HepG2 (cell line): ENCODE measurements around the gene BBOF1. TPM values are rescaled to one million over a fixed set of nuclear protein-coding genes. Genes with fewer than 3 reads are reported as not detected.

Experiments
- ARNTL ChIP-seq: sonication (generic); formaldehyde crosslinking; IDR thresholded peaks from 2 replicates; pipeline ENCODE4 v1.4.0; 2020; ENCODE audit warnings: mild to moderate bottlenecking, missing genetic modification reagents
- CCDC6 ChIP-seq: sonication (generic); formaldehyde crosslinking; IDR thresholded peaks from 2 replicates; pipeline ENCODE4 v1.8.1; 2022; ENCODE audit warnings: mild to moderate bottlenecking, missing genetic modification reagents, moderate library complexity
- DMAP1 ChIP-seq: IDR thresholded peaks from 2 replicates; pipeline ENCODE4 v1.6.1; 2016
- ELF4 ChIP-seq: sonication (generic); formaldehyde crosslinking; IDR thresholded peaks from 2 replicates; pipeline ENCODE4 v1.5.0; 2020; ENCODE audit warnings: missing genetic modification reagents, mild to moderate bottlenecking, moderate library complexity, borderline replicate concordance
- EP300 ChIP-seq, 3 experiments: sonication (generic) in 1 of 3; formaldehyde crosslinking in 1 of 3; IDR thresholded peaks; 2 replicates each; pipeline versions ENCODE4 v1.5.1 to v1.6.1; 2011 to 2020; ENCODE audit warnings: low read depth in 2 of 3, low read length in 2 of 3, borderline replicate concordance in 1 of 3, improper control_type of control experiment in 1 of 3, mild to moderate bottlenecking in 1 of 3, missing genetic modification reagents in 1 of 3, moderate library complexity in 1 of 3
- HOXD1 ChIP-seq: sonication (generic); formaldehyde crosslinking; IDR thresholded peaks from 2 replicates; pipeline ENCODE4 v1.5.0; 2020; ENCODE audit warnings: missing genetic modification reagents
- MTF1 ChIP-seq: sonication (generic); formaldehyde crosslinking; IDR thresholded peaks from 2 replicates; pipeline ENCODE4 v1.5.0; 2020; ENCODE audit warnings: missing genetic modification reagents
- RARA ChIP-seq: IDR thresholded peaks from 2 replicates; pipeline ENCODE4 v1.6.1; 2016; ENCODE audit warnings: missing genetic modification reagents, missing compliant biosample characterization
- RFXANK ChIP-seq: IDR thresholded peaks from 2 replicates; pipeline ENCODE4 v1.6.1; 2016
- ZMYM2 ChIP-seq: sonication (generic); formaldehyde crosslinking; IDR thresholded peaks from 2 replicates; pipeline ENCODE4 v1.8.0; 2022; ENCODE audit warnings: mild to moderate bottlenecking, missing genetic modification reagents
- ZNF251 ChIP-seq: sonication (generic); formaldehyde crosslinking; IDR thresholded peaks from 2 replicates; pipeline ENCODE4 v1.9.0; 2021; ENCODE audit warnings: mild to moderate bottlenecking, missing genetic modification reagents
- ZNF326 ChIP-seq: sonication (generic); formaldehyde crosslinking; IDR thresholded peaks from 2 replicates; pipeline ENCODE4 v1.4.0; 2020; ENCODE audit warnings: missing genetic modification reagents, borderline replicate concordance
- ZNF543 ChIP-seq: sonication (generic); formaldehyde crosslinking; IDR thresholded peaks from 2 replicates; pipeline ENCODE4 v1.4.0; 2020; ENCODE audit warnings: mild to moderate bottlenecking, missing genetic modification reagents
- ZNF839 ChIP-seq: sonication (generic); formaldehyde crosslinking; IDR thresholded peaks from 2 replicates; pipeline ENCODE4 v1.4.0; 2020; ENCODE audit warnings: missing genetic modification reagents, mild to moderate bottlenecking, borderline replicate concordance
- polyA plus RNA-seq, 8 experiments: library from polyadenylated mRNA; depleted of rRNA in 3 of 8; stranded (reverse) in 7 of 8; unstranded in 1 of 8; fragments of >200 nt; fragmentation: Illumina TruSeq in 4 of 8; extraction: Trizol in 4 of 8; gene quantifications; 2 replicates each; pipeline versions ENCODE4 v1.2.1 to v1.2.3, GENCODE V29; 2011 to 2016; ENCODE audit warnings: low read depth in 4 of 8, missing spikeins in 1 of 8, mixed read lengths in 1 of 8; ENCODE audit not compliant: insufficient read depth in 1 of 8
- total RNA-seq, 5 experiments: library from RNA; depleted of rRNA; stranded (reverse); fragments of >200 nt; fragmentation: Illumina TruSeq; extraction: Trizol; gene quantifications; 2 replicates each; pipeline ENCODE4 v1.2.3, GENCODE V29; 2016; ENCODE audit warnings: low read depth in 1 of 5
- TF ChIP-seq, protein P1 (sequence below), 2 experiments: sonication (generic) in 1 of 2; formaldehyde crosslinking in 1 of 2; IDR thresholded peaks; 2 replicates each; pipeline versions ENCODE4 v1.4.0 to v1.6.1; 2016 to 2020; ENCODE audit warnings: borderline replicate concordance in 1 of 2, low read depth in 1 of 2, mild to moderate bottlenecking in 1 of 2, missing genetic modification reagents in 1 of 2
- TF ChIP-seq, protein P2 (sequence below): sonication (generic); formaldehyde crosslinking; IDR thresholded peaks from 2 replicates; pipeline ENCODE4 v1.5.1; 2020; ENCODE audit warnings: mild to moderate bottlenecking, missing genetic modification reagents, moderate library complexity
- TF ChIP-seq, protein P3 (sequence below): IDR thresholded peaks from 2 replicates; pipeline ENCODE4 v1.6.1; 2016; ENCODE audit warnings: low read depth, borderline replicate concordance

Gene BBOF1
- total and polyA plus RNA-seq, 2 of the 13 experiments (the other 11 are each of a cell fraction or from before 2014, with no cell fraction given) = 1.6 to 2.3 TPM

DNA sequence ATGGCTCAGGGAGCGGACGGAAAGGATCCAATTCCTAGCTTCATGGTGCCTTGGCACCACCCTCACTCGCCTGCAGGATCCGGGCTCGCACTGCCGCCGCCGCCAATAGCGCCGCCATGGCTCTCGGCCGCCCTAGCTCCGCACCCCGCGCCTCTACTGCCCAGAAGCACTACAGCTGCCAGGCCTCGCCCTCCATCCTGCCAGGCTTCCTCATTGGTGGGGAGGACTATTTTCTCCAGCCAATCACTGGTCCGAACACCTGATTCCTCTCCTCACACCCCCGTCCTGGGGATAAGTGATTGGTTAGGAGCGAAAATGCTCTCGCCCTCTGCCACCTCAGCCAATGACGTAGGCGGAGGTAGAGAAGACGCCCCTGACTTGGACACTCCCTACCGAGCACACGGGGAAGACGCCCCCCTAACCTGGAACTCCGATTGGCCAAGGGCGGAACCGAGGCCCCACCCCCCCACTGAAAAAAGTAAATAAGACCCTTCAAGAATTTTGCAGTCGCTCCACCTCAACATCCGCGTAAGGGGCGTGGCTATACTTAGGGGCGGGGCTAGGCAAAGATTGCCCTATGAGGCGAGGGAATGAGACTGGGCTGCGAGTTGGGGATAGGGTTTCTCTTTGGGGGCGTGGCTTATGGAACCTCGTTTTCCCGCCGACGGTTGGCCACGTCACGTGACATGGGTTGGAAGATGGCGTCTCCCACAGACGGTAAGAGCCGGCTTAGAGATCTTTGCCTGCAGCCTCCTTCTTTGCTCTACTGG, 65.3 kb downstream of the BBOF1 start, which contains the start of the genes ALDH6A1 and LIN52 (continued):
- no peak for TF ChIP-seq RARA (CRISPR knock-in tag)
- no peak for TF ChIP-seq ZNF251
- TF ChIP-seq CCDC6 = no peak
- TF ChIP-seq, protein P1, sequence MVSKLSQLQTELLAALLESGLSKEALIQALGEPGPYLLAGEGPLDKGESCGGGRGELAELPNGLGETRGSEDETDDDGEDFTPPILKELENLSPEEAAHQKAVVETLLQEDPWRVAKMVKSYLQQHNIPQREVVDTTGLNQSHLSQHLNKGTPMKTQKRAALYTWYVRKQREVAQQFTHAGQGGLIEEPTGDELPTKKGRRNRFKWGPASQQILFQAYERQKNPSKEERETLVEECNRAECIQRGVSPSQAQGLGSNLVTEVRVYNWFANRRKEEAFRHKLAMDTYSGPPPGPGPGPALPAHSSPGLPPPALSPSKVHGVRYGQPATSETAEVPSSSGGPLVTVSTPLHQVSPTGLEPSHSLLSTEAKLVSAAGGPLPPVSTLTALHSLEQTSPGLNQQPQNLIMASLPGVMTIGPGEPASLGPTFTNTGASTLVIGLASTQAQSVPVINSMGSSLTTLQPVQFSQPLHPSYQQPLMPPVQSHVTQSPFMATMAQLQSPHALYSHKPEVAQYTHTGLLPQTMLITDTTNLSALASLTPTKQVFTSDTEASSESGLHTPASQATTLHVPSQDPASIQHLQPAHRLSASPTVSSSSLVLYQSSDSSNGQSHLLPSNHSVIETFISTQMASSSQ (IDR thresholded peaks at IDR 0.05; ENCODE audit: low read depth) = 0 out of 2 replicates have a peak, but pooled peaks have one; percentile 14
- TF ChIP-seq, protein P1 (CRISPR knock-in tag; IDR thresholded peaks at IDR 0.05; ENCODE audit: borderline replicate concordance) = no peak
- TF ChIP-seq, protein P2, sequence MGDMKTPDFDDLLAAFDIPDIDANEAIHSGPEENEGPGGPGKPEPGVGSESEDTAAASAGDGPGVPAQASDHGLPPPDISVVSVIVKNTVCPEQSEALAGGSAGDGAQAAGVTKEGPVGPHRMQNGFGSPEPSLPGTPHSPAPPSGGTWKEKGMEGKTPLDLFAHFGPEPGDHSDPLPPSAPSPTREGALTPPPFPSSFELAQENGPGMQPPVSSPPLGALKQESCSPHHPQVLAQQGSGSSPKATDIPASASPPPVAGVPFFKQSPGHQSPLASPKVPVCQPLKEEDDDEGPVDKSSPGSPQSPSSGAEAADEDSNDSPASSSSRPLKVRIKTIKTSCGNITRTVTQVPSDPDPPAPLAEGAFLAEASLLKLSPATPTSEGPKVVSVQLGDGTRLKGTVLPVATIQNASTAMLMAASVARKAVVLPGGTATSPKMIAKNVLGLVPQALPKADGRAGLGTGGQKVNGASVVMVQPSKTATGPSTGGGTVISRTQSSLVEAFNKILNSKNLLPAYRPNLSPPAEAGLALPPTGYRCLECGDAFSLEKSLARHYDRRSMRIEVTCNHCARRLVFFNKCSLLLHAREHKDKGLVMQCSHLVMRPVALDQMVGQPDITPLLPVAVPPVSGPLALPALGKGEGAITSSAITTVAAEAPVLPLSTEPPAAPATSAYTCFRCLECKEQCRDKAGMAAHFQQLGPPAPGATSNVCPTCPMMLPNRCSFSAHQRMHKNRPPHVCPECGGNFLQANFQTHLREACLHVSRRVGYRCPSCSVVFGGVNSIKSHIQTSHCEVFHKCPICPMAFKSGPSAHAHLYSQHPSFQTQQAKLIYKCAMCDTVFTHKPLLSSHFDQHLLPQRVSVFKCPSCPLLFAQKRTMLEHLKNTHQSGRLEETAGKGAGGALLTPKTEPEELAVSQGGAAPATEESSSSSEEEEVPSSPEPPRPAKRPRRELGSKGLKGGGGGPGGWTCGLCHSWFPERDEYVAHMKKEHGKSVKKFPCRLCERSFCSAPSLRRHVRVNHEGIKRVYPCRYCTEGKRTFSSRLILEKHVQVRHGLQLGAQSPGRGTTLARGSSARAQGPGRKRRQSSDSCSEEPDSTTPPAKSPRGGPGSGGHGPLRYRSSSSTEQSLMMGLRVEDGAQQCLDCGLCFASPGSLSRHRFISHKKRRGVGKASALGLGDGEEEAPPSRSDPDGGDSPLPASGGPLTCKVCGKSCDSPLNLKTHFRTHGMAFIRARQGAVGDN (CRISPR knock-in tag) = peak; percentile 84
- TF ChIP-seq, protein P3, sequence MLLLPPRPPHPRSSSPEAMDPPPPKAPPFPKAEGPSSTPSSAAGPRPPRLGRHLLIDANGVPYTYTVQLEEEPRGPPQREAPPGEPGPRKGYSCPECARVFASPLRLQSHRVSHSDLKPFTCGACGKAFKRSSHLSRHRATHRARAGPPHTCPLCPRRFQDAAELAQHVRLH = no peak
- peak; percentile 57; the same call in 1 of the 2 replicates for TF ChIP-seq DMAP1 (CRISPR knock-in tag)
- no peak for TF ChIP-seq ELF4 (CRISPR knock-in tag)
- TF ChIP-seq MTF1 (CRISPR knock-in tag) = no peak
- TF ChIP-seq RFXANK (CRISPR knock-in tag) = no peak
- TF ChIP-seq HOXD1 (CRISPR knock-in tag) = no peak; the same call in 1 of the 2 replicates
- no peak for TF ChIP-seq ZNF839 (CRISPR knock-in tag)
- TF ChIP-seq ZMYM2 (CRISPR knock-in tag) = no peak
- TF ChIP-seq ZNF543 (CRISPR knock-in tag) = no peak; the same call in 1 of the 2 replicates
- TF ChIP-seq EP300 (IDR thresholded peaks at IDR 0.05; ENCODE audit: low read depth in 2 of 2, low read length in 2 of 2) = peak in 1 of 2 experiments; percentile 3; a peak in 1 of 4 replicates
- TF ChIP-seq EP300 (CRISPR knock-in tag; IDR thresholded peaks at IDR 0.05; ENCODE audit: borderline replicate concordance) = no peak
- peak; percentile 76 for TF ChIP-seq ARNTL (CRISPR knock-in tag)
- no peak for TF ChIP-seq ZNF326
